ENCODE results near the gene CCDC178. TPM values are rescaled to one million over a fixed set of nuclear protein-coding genes. Genes with fewer than 3 reads are reported as not detected.

Gene CCDC178
- total and polyA plus RNA-seq, 2 of the 4 experiments (the other 2 are of a cell fraction), result not detected

DNA sequence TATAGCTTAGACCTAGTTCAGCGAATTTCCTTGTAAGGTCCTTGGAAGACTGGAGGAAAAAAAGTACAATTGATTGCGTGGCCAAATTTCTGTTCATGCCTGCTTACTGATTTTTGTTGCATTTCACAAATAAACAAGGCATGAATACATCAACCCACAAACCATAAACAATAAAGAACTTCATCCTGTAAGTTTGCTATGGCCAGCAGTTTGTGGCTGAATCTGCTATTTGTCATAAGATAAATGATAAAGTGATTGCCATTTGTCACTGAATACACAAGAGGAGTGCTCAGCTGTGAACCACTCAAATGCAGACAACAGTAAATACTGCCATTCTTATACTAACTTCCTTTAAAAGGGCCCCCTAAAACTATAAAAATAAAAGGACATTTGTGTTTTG is 259.5 kb downstream of the CCDC178 start:
- intact Hi-C loops (cut with micrococcal nuclease), result no loop called here

More for the DNA sequence above, 259.5 kb downstream of the CCDC178 start:
- H4K20me1 ChIP-seq (ENCODE audit: insufficient read depth, low read length), result no peaks in the 10 kb centered on the region
- POLR2A ChIA-PET (ENCODE audit: unreplicated experiment), result no interaction called here
- no peak overlapping the region for H3K14ac ChIP-seq (replicated peaks; ENCODE audit: low read depth, low read length)
- H4K5ac ChIP-seq (ENCODE audit: low read depth, low read length), result no peak overlapping the region
- no peaks in the 10 kb centered on the region for H3K36me3 ChIP-seq (ENCODE audit: control insufficient read depth, insufficient read depth, low read length)
- no peaks in the 10 kb centered on the region for H3K9me1 ChIP-seq (ENCODE audit: insufficient read depth, low read length)
- no peak for TF ChIP-seq MXI1 (IDR thresholded peaks at IDR 0.05; ENCODE audit: borderline replicate concordance, low read depth, low read length)
- no peak for TF ChIP-seq NFE2L2 (IDR thresholded peaks at IDR 0.05; ENCODE audit: low read depth, low read length)
- DNase-seq (no peak), ATAC-seq (ENCODE audit: low read depth) (no peak)
- dilution Hi-C loops (cut with HindIII; ENCODE audit: low sequenced_read_pairs, unreplicated experiment) (no loop called here), in situ Hi-C loops (cut with MboI; ENCODE audit: low sequenced_read_pairs) (no loop called here)
- no CpG with 5 or more reads among the region's 2 CpGs for WGBS, 2 experiments (ENCODE audit: extremely low coverage in 2 of 2, insufficient read length in 1 of 2)
- no peaks in the 10 kb centered on the region for H3K9me3 ChIP-seq (ENCODE audit: control insufficient read depth, insufficient read depth, low read length)
- no peak overlapping the region for H2AK5ac ChIP-seq (ENCODE audit: low read depth, low read length)
- H3K27ac ChIP-seq (ENCODE audit: insufficient read depth, low read length), result no peak overlapping the region
- CTCF ChIA-PET, result no interaction called here
- no peaks in the 10 kb centered on the region for H3K27me3 ChIP-seq (ENCODE audit: control insufficient read depth, insufficient read depth, low read length)
- no TSS peak for BruUV-seq (replicated peaks)
- H4K8ac ChIP-seq (ENCODE audit: low read depth in 2 of 2, low read length in 2 of 2), result no peak overlapping the region
- H2AK9ac ChIP-seq (replicated peaks; ENCODE audit: low read depth, low read length, poor library complexity), result no peak overlapping the region
- no peak overlapping the region for H3K4me3 ChIP-seq (ENCODE audit: insufficient read depth, low read depth, low read length)
- no peaks in the 10 kb centered on the region for H3K4me1 ChIP-seq (ENCODE audit: control insufficient read depth, insufficient read depth, low read length)
- H3K4me2 ChIP-seq (ENCODE audit: low read depth, low read length), result no peak overlapping the region
- no peak overlapping the region for H2BK120ac ChIP-seq (ENCODE audit: low read depth, low read length)
- no peaks in the 10 kb centered on the region for H3K79me1 ChIP-seq (ENCODE audit: low read depth in 1 of 2, low read length in 2 of 2)
- H3K4ac ChIP-seq (ENCODE audit: low read depth, low read length), result no peak overlapping the region
- H3K18ac ChIP-seq (ENCODE audit: low read depth, low read length), result no peak overlapping the region
- no peak overlapping the region for H2AFZ ChIP-seq (replicated peaks; ENCODE audit: low read length, poor library complexity)
- H3K23ac ChIP-seq (ENCODE audit: low read depth, low read length), result no peak overlapping the region
- no peak overlapping the region for H3K56ac ChIP-seq (ENCODE audit: extremely low read depth, insufficient read depth, low read length)
- no peak overlapping the region for H3K9ac ChIP-seq (ENCODE audit: low read depth, low read length)
- no peak overlapping the region for H2BK5ac ChIP-seq (ENCODE audit: low read depth, low read length, poor library complexity, severe bottlenecking)
- no peak overlapping the region for H4K91ac ChIP-seq (ENCODE audit: insufficient read depth, low read depth, low read length)
- H2BK15ac ChIP-seq (ENCODE audit: low read depth, low read length), result no peak overlapping the region
- no peak overlapping the region for H2BK20ac ChIP-seq (ENCODE audit: low read depth, low read length)
